Epithelial cell of prostate (primary cell): ENCODE measurements around the gene CTSK.

Source experiments
- DNase-seq: peaks from one replicate; pipeline ENCODE4 v3.0.0-alpha.2; 2011; ENCODE audit warnings: low read depth, low spot score
- H3K27ac ChIP-seq: fragments of 450-650 bp; 2 replicates; pipeline ENCODE4 v1.5.1; 2017; ENCODE audit warnings: mild to moderate bottlenecking

CTSK gene

DNA sequence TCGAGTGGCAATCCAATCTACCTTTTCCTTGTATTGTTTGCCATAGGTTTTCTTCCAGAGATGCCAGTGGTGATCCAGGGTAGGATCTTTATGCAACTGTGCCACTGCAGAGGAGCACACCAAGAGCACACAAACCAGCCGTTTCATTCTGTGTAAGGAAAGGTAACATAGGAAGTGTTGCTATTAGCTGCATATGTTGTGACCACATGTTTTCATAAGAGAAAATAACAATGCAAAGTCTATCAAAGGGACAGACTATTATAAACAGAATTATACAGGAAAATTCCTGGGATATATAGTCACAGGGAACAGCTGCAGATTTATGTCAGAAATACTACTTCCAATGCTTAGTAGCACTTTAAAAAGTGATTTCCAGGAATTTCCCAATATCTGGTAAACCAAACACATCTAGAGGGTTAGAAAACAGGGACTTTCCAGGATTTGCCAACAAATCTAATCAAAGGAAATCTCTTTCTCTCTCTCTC is 43.4 kb downstream of the CTSK start:
- no peak for DNase-seq
- H3K27ac ChIP-seq = peak overlapping the region; percentile 52

DNA sequence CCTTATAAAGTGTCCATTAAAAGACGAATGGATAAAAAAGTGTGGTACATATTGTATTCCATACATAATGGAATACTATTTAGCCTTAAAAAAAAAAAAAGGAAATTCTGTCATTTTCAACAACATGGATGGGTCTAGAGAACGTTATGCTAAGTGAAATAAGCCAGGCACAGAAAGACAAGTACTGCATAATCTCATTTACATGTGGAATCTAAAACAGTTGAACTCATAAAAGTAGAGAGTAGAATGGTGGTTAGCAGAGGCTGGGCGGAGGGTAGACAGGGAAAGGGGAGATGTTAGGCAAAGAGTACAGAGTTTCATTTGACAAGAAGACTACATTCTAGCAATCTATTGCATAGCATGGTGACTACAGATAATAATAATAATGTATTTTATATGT is 45.0 kb downstream of the CTSK start:
- DNase-seq = no peak
- H3K27ac ChIP-seq = no peak overlapping the region

- no peak for DNase-seq
- H3K27ac ChIP-seq = no peak overlapping the region
These were observed 45.5 kb downstream of the CTSK start for GRCh38 chr1:150762552-150762951.

DNA sequence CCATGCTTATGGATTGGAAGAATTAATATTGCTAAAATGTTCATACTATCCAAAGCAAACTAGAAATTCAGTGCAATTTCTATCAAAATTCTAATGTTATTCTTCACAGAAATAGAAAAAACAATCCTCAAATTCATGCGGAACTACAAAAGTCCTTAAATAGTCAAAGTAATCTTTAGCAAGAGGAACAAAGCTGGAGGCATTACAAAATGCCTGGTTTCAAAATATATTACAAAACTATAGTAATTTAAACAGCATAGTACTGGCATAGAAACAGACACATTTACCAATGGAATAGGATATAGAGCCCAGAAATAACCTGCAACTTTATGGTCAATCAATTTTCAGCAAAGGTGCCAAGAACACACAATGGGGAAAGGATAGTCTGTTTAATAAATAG is 46.3 kb downstream of the CTSK start:
- H3K27ac ChIP-seq = no peak overlapping the region
- no peak for DNase-seq

- no peak overlapping the region for H3K27ac ChIP-seq
- DNase-seq = no peak
These were observed 48.0 kb downstream of the CTSK start for GRCh38 chr1:150760013-150760412.

GRCh38 chr1:150753416-150753815 is 54.6 kb downstream of the CTSK start:
- H3K27ac ChIP-seq = no peak overlapping the region
- DNase-seq = no peak

DNA sequence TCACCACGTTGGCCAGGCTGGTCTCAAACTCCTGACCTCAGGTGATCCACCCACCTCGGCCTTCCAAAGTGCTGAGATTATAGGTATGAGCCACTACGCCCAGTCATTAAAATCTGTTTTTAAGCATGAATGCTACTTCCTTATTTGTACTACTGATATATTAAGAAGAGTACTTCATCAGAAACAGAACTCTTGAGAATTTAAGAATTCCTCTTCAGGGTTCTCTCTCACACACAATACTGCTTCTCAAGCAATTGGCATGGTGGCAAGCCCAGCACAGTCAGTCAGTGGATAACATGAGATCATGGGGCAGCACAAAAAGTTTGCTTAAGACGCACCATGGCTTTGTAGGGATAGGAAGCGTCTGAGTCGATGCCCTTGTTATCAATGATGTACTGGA is 56.6 kb downstream of the CTSK start:
- no peak for DNase-seq
- no peak overlapping the region for H3K27ac ChIP-seq

GRCh38 chr1:150749720-150750311 is 58.2 kb downstream of the CTSK start:
- DNase-seq = peak; percentile 22
- H3K27ac ChIP-seq = peak overlapping the region; percentile 41

DNA sequence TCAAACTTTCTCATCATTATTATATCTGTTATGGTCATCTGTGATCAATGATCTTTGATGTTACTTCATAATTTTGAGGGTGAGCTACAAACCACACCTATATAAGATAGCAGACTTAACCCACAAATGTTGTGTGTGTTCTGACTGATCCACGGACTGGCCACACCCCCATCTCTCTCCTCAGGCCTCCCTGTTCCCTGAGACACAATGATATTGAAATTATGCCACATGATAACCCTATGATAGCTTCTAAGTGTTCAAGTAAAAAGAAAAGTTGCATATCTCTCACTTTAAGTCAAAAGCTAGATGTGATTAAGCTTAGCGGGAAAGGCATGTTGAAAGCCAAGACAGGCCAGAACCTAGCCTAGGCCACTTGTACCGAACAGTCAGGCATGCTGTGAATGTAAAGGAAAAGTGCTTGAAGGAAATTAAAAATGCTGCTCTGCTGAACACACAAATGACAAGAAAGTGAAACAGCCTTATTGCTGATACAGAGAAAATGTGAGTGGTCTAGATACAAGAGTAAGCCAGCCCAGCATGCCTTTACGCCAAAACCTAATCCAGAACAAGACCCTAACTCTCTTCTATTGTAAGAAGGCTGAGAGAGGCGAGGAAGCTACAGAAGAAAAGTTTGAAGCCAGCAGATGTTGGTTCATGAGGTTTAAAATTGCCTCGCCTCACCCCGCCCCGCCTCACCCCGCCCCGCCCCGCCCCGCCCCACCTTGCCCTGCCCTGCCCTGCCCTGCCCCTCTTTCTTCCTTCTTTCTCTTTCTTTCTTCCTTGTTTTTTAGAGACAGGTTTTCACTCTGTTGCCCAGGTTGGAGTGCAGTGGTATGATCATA is 59.0 kb downstream of the CTSK start:
- H3K27ac ChIP-seq = peak overlapping the region; percentile 41
- DNase-seq = no peak
